B cell (primary cell): ENCODE data around the gene PDZD7. TPM values are rescaled to one million over a fixed set of nuclear protein-coding genes. Genes with fewer than 3 reads are reported as not detected.

ENCODE experiments used
- ATAC-seq: fragments of 200-7000 bp; cut with Tn5 transposase; one replicate; pipeline ENCODE4 v1.10.0; 2021; ENCODE audit warnings: low read depth, mild to moderate bottlenecking, moderate number of reproducible peaks, moderate library complexity
- CTCF ChIA-PET: fragments of 350-600 bp; sonication (Branson Sonifier 250); formaldehyde crosslinking; loops from one replicate; lab custom pipeline; 2021; ENCODE audit warnings: antibody characterized with exemption, inconsistent platforms; lab: Charles Lee
- POLR2A ChIA-PET: fragments of 350-600 bp; sonication (Branson Sonifier 250); formaldehyde crosslinking; loops from one replicate; lab custom pipeline; 2021; ENCODE audit warnings: antibody characterized with exemption; lab: Charles Lee
- DNase-seq: peaks from one replicate; pipeline ENCODE4 v3.0.0; 2013
- H2AFZ ChIP-seq: 2 replicates; pipeline ENCODE4 v1.6.1; 2012; ENCODE audit warnings: mild to moderate bottlenecking, low read depth, low read length; ENCODE audit not compliant: insufficient read depth, poor library complexity, severe bottlenecking
- H3K27ac ChIP-seq, 2 donors: 1 replicate in 1 of 2; 2 replicates in 1 of 2; pipeline ENCODE4 v1.5.1; 2012 to 2013; ENCODE audit warnings: low read length in 2 of 2, mild to moderate bottlenecking in 2 of 2, moderate library complexity in 1 of 2
- H3K27me3 ChIP-seq, 4 experiments: fragments of 200-600 bp in 1 of 4; sonication (generic) in 1 of 4; replicated peaks in 1 of 4; 1 replicate in 2 of 4; 2 replicates in 2 of 4; pipeline versions ENCODE4 v1.6.1 to v1.7.0; 2013 to 2016; ENCODE audit warnings: low read length in 3 of 4, mild to moderate bottlenecking in 2 of 4, mixed read lengths in 1 of 4, moderate library complexity in 1 of 4; ENCODE audit not compliant: insufficient read depth in 4 of 4, control insufficient read depth in 3 of 4; ENCODE audit errors: control extremely low read depth in 1 of 4
- H3K36me3 ChIP-seq, 2 experiments: replicated peaks in 1 of 2; 1 replicate in 1 of 2; 2 replicates in 1 of 2; pipeline versions ENCODE4 v1.6.1 to v1.7.1; 2013; ENCODE audit warnings: low read length in 1 of 2; ENCODE audit not compliant: insufficient read depth in 2 of 2, control insufficient read depth in 1 of 2; ENCODE audit errors: control extremely low read depth in 1 of 2, extremely low read depth in 1 of 2
- H3K4me1 ChIP-seq, 2 donors: fragments of 200-600 bp in 1 of 2; sonication (generic) in 1 of 2; 1 replicate in 1 of 2; 2 replicates in 1 of 2; pipeline versions ENCODE4 v1.5.1 to v1.6.1; 2013 to 2017; ENCODE audit warnings: low read length in 2 of 2; ENCODE audit not compliant: control insufficient read depth in 2 of 2, insufficient read depth in 2 of 2
- H3K4me2 ChIP-seq: replicated peaks from 2 replicates; pipeline ENCODE3; 2012; ENCODE audit warnings: mild to moderate bottlenecking, low read depth, low read length; ENCODE audit not compliant: poor library complexity, severe bottlenecking
- H3K4me3 ChIP-seq, 5 experiments: fragments of 200-600 bp in 1 of 5; sonication (generic) in 1 of 5; 1 replicate in 3 of 5; 2 replicates in 2 of 5; pipeline versions ENCODE4 v1.5.1 to v1.7.0; 2011 to 2016; ENCODE audit warnings: low read length in 4 of 5, mild to moderate bottlenecking in 4 of 5, low read depth in 2 of 5, control low read depth in 1 of 5, moderate library complexity in 1 of 5; ENCODE audit not compliant: insufficient read depth in 1 of 5; ENCODE audit errors: control extremely low read depth in 1 of 5, extremely low read depth in 1 of 5
- H3K79me2 ChIP-seq: fragments of 200-600 bp; sonication (generic); one replicate; pipeline ENCODE4 v1.6.0; 2016; ENCODE audit warnings: low read length; ENCODE audit not compliant: control insufficient read depth, insufficient read depth
- H3K9ac ChIP-seq: fragments of 200-600 bp; sonication (generic); 2 replicates; pipeline ENCODE4 v1.6.1; 2017; ENCODE audit warnings: mild to moderate bottlenecking, low read length, moderate library complexity
- H3K9me3 ChIP-seq, 3 donors: one replicate each; pipeline versions ENCODE4 v1.6.1 to v1.7.1; 2013; ENCODE audit warnings: low read length in 2 of 3; ENCODE audit not compliant: control insufficient read depth in 2 of 3, insufficient read depth in 1 of 3; ENCODE audit errors: control extremely low read depth in 1 of 3
- H4K20me1 ChIP-seq: 2 replicates; pipeline ENCODE4 v1.6.0; 2012; ENCODE audit warnings: mild to moderate bottlenecking, low read length; ENCODE audit not compliant: insufficient read depth, control insufficient read depth, poor library complexity, severe bottlenecking
- H3K27ac Mint-ChIP-seq: one replicate; pipeline ENCODE4 v1.8.0; 2021; ENCODE audit warnings: mixed read lengths
- H3K27me3 Mint-ChIP-seq: one replicate; pipeline ENCODE4 v1.8.0; 2021; ENCODE audit warnings: mixed read lengths
- H3K4me1 Mint-ChIP-seq: one replicate; pipeline ENCODE4 v1.8.0; 2021; ENCODE audit warnings: mixed read lengths
- H3K4me3 Mint-ChIP-seq: one replicate; pipeline ENCODE4 v1.8.0; 2021; ENCODE audit warnings: mixed read lengths
- H3K9me3 Mint-ChIP-seq: one replicate; pipeline ENCODE4 v1.8.0; 2022; ENCODE audit warnings: mixed read lengths; ENCODE audit not compliant: insufficient read depth
- CTCF ChIP-seq: fragments of 200-600 bp; IDR thresholded peaks from one replicate; pipeline ENCODE4 v1.8.0; 2022; ENCODE audit warnings: antibody characterized with exemption, mild to moderate bottlenecking
- EZH2 ChIP-seq: IDR thresholded peaks from 2 replicates; pipeline ENCODE4 v1.6.1; 2012; ENCODE audit warnings: borderline replicate concordance, low read depth, mild to moderate bottlenecking, moderate library complexity, low read length; ENCODE audit not compliant: insufficient read depth, poor library complexity, severe bottlenecking
- WGBS: methylation state at CpG from one replicate; pipeline ENCODE4 v1.1.5; 2013; ENCODE audit warnings: missing lambda C conversion rate; ENCODE audit not compliant: insufficient coverage; 5-methylcytosine and 5-hydroxymethylcytosine counted together
- intact Hi-C: fragments of 100-400 bp; cut with micrococcal nuclease; formaldehyde crosslinking; loops from one replicate; pipeline ENCODE4 v1.10.0; 2022
- polyA plus RNA-seq: library from polyadenylated mRNA; depleted of rRNA; stranded (reverse); fragments of >200 nt; gene quantifications from 2 replicates; pipeline ENCODE4 v1.2.3, GENCODE V29; 2012
- total RNA-seq, 2 donors: library from RNA; stranded (reverse); fragments of 120-200 nt in 1 of 2; gene quantifications; 1 replicate in 1 of 2; 2 replicates in 1 of 2; pipeline versions ENCODE4 v1.2.3 to v1.2.4, GENCODE V29; 2013 to 2022

PDZD7 gene
- total and polyA plus RNA-seq, 2 donors (not counting 1 experiment from before 2014, with no cell fraction given): 0.64 to 0.69 TPM

GRCh38 chr10:101021692-101022251 is 9.2 kb downstream of the PDZD7 start:
- H3K4me3 ChIP-seq: no peak overlapping the region
- DNase-seq (no peak), ATAC-seq (no peak)
- CTCF ChIA-PET: no interaction called here
- no peak overlapping the region for H3K4me2 ChIP-seq
- TF ChIP-seq CTCF: no peak
- TF ChIP-seq EZH2: no peak
- no peaks in the 10 kb centered on the region for H3K9me3 Mint-ChIP-seq
- no peak overlapping the region for H2AFZ ChIP-seq
- peaks cover 10% of the 10 kb centered on the region for H3K4me1 Mint-ChIP-seq
- no peaks in the 10 kb centered on the region for H3K9me3 ChIP-seq
- POLR2A ChIA-PET: no interaction called here
- no peaks in the 10 kb centered on the region for H3K36me3 ChIP-seq
- H3K4me3 Mint-ChIP-seq: no peak overlapping the region
- no peak overlapping the region for H3K9ac ChIP-seq
- H3K4me1 ChIP-seq: peaks cover 16 to 17% of the 10 kb centered on the region in 2 donors
- no peak overlapping the region for H3K27ac ChIP-seq
- no peak overlapping the region for H3K27ac Mint-ChIP-seq
- H3K27me3 Mint-ChIP-seq: peaks cover 18% of the 10 kb centered on the region
- intact Hi-C loops: no loop called here
- H3K79me2 ChIP-seq: no peaks in the 10 kb centered on the region
- no peaks in the 10 kb centered on the region for H4K20me1 ChIP-seq
- H3K27me3 ChIP-seq: peaks cover 0 to 22% (median 14%) of the 10 kb centered on the region in 4 experiments
- 87% methylated on average over 11 of the region's 11 CpGs for WGBS

- no peak overlapping the region for H3K4me2 ChIP-seq
- Mint-ChIP-seq H3K4me3 (no peak overlapping the region), H3K27me3 (peaks cover 23% of the 10 kb centered on the region), H3K4me1 (peaks cover 13% of the 10 kb centered on the region), H3K27ac (no peak overlapping the region), H3K9me3 (no peaks in the 10 kb centered on the region)
- DNase-seq (no peak), ATAC-seq (no peak)
- CTCF ChIA-PET: no interaction called here
- POLR2A ChIA-PET: no interaction called here
- H4K20me1 ChIP-seq: no peaks in the 10 kb centered on the region
- no peak overlapping the region for H3K27ac ChIP-seq
- no peaks in the 10 kb centered on the region for H3K9me3 ChIP-seq
- H3K36me3 ChIP-seq: no peaks in the 10 kb centered on the region
- no peak overlapping the region for H2AFZ ChIP-seq
- H3K4me3 ChIP-seq: no peak overlapping the region
- TF ChIP-seq CTCF (no peak), EZH2 (no peak)
- peaks cover 16 to 17% of the 10 kb centered on the region in 2 donors for H3K4me1 ChIP-seq
- H3K79me2 ChIP-seq: no peaks in the 10 kb centered on the region
- WGBS: 93% methylated on average over 4 of the region's 4 CpGs
- intact Hi-C loops: no loop called here
- H3K27me3 ChIP-seq: peaks cover 0 to 27% (median 19%) of the 10 kb centered on the region in 4 experiments
- H3K9ac ChIP-seq: no peak overlapping the region
Measured at GRCh38 chr10:101021239-101021638, 9.7 kb downstream of the PDZD7 start.
